Measurements from ENCODE around the gene FRA10AC1. TPM values are rescaled to one million over a fixed set of nuclear protein-coding genes. Genes with fewer than 3 reads are reported as not detected.

The FRA10AC1 gene
- total RNA-seq, 1 donor from 2014 or later, result 21.9 TPM

GRCh38 chr10:93672890-93673289 is 29.5 kb downstream of the FRA10AC1 start:
- H3K9me3 Mint-ChIP-seq (ENCODE audit: low read depth), result no peaks in the 10 kb centered on the region
- H3K27me3 Mint-ChIP-seq, result no peaks in the 10 kb centered on the region
- no peak overlapping the region for H3K27ac Mint-ChIP-seq
- no peak for TF ChIP-seq CTCF (IDR thresholded peaks at IDR 0.05; ENCODE audit: unreplicated experiment)
- H3K4me1 Mint-ChIP-seq (ENCODE audit: low read depth), result peaks cover 8% of the 10 kb centered on the region
- peaks cover 11% of the 10 kb centered on the region for H3K36me3 Mint-ChIP-seq (ENCODE audit: insufficient read depth)
- H3K4me3 Mint-ChIP-seq (ENCODE audit: low read depth), result no peak overlapping the region
- DNase-seq (ENCODE audit: low spot score, unreplicated experiment), result no peak

- Mint-ChIP-seq H3K27ac (no peak overlapping the region), H3K4me1 (ENCODE audit: low read depth) (peaks cover 8% of the 10 kb centered on the region), H3K4me3 (ENCODE audit: low read depth) (no peak overlapping the region), H3K9me3 (ENCODE audit: low read depth) (no peaks in the 10 kb centered on the region), H3K36me3 (ENCODE audit: insufficient read depth) (peaks cover 10% of the 10 kb centered on the region), H3K27me3 (no peaks in the 10 kb centered on the region)
- no peak for DNase-seq (ENCODE audit: low spot score, unreplicated experiment)
- TF ChIP-seq CTCF (IDR thresholded peaks at IDR 0.05; ENCODE audit: unreplicated experiment), result no peak
Measured at GRCh38 chr10:93672022-93672678, 30.2 kb downstream of the FRA10AC1 start.

GRCh38 chr10:93671042-93671441 is 31.4 kb downstream of the FRA10AC1 start:
- no peak for DNase-seq (ENCODE audit: low spot score, unreplicated experiment)
- Mint-ChIP-seq H3K9me3 (ENCODE audit: low read depth) (no peaks in the 10 kb centered on the region), H3K36me3 (ENCODE audit: insufficient read depth) (peaks cover 17% of the 10 kb centered on the region), H3K4me1 (ENCODE audit: low read depth) (peaks cover 8% of the 10 kb centered on the region), H3K27ac (no peak overlapping the region), H3K4me3 (ENCODE audit: low read depth) (no peak overlapping the region), H3K27me3 (no peaks in the 10 kb centered on the region)
- no peak for TF ChIP-seq CTCF (IDR thresholded peaks at IDR 0.05; ENCODE audit: unreplicated experiment)

- Mint-ChIP-seq H3K9me3 (ENCODE audit: low read depth) (no peaks in the 10 kb centered on the region), H3K36me3 (ENCODE audit: insufficient read depth) (peaks cover 17% of the 10 kb centered on the region), H3K27me3 (no peaks in the 10 kb centered on the region), H3K4me3 (ENCODE audit: low read depth) (no peak overlapping the region), H3K27ac (no peak overlapping the region), H3K4me1 (ENCODE audit: low read depth) (peaks cover 8% of the 10 kb centered on the region)
- DNase-seq (ENCODE audit: low spot score, unreplicated experiment), result no peak
- TF ChIP-seq CTCF (IDR thresholded peaks at IDR 0.05; ENCODE audit: unreplicated experiment), result no peak
Measured at GRCh38 chr10:93670372-93670771, 32.0 kb downstream of the FRA10AC1 start.

GRCh38 chr10:93667795-93668194 is 34.6 kb downstream of the FRA10AC1 start:
- no peak for DNase-seq (ENCODE audit: low spot score, unreplicated experiment)
- no peaks in the 10 kb centered on the region for H3K27me3 Mint-ChIP-seq
- H3K4me1 Mint-ChIP-seq (ENCODE audit: low read depth), result peaks cover 8% of the 10 kb centered on the region
- H3K9me3 Mint-ChIP-seq (ENCODE audit: low read depth), result no peaks in the 10 kb centered on the region
- H3K4me3 Mint-ChIP-seq (ENCODE audit: low read depth), result no peak overlapping the region
- H3K27ac Mint-ChIP-seq, result no peak overlapping the region
- TF ChIP-seq CTCF (IDR thresholded peaks at IDR 0.05; ENCODE audit: unreplicated experiment), result no peak
- H3K36me3 Mint-ChIP-seq (ENCODE audit: insufficient read depth), result peaks cover 17% of the 10 kb centered on the region
